Stimulated activated effector memory CD8-positive, alpha-beta T cell treated with anti-CD3 and anti-CD28 coated beads, Interleukin-12 subunit alpha, Interleukin-12 subunit beta, amount 100 ng/mL, for 72 hours (primary cell): Measurements from ENCODE around the gene OR51D1.

ENCODE experiments used
- ATAC-seq: fragments of 150-1000 bp; cut with Tn5 transposase; 2 replicates; pipeline ENCODE4 v1.10.0; 2021
- DNase-seq, 2 donors: peaks; one replicate each; pipeline ENCODE4 v3.0.0; 2021 to 2022; ENCODE audit warnings: low spot score in 2 of 2
- H3K27ac Mint-ChIP-seq: one replicate; pipeline ENCODE4 v1.8.0; 2022; ENCODE audit warnings: mild to moderate bottlenecking, mixed read lengths
- H3K36me3 Mint-ChIP-seq: one replicate; pipeline ENCODE4 v1.8.0; 2022; ENCODE audit warnings: mild to moderate bottlenecking, mixed read lengths
- H3K4me1 Mint-ChIP-seq: one replicate; pipeline ENCODE4 v1.8.0; 2022; ENCODE audit warnings: mixed read lengths
- H3K4me3 Mint-ChIP-seq: one replicate; pipeline ENCODE4 v1.8.0; 2022; ENCODE audit warnings: mild to moderate bottlenecking, mixed read lengths
- H3K9me3 Mint-ChIP-seq: one replicate; pipeline ENCODE4 v1.8.0; 2022; ENCODE audit warnings: mixed read lengths

OR51D1 gene

DNA sequence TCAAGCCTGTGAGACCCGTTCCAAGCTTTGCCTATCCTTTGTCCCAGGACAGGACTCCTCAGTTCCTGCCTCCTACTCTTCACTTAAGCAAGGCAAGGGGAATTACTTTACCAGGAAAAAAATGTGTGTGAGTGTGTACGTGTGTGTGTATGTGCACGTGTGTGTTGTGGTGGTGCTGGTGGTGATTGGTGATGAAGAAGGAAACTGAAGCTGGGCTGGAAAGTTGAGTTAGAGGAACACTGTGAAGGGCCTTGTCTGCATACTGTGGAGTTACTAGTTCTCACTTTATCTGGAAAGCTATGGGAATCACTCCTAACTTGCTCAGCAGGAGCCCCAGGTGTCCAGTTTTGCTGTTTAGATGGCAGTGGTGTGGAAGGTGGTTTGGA is 378 bp downstream of the OR51D1 start:
- Mint-ChIP-seq H3K36me3 (no peaks in the 10 kb centered on the region), H3K9me3 (no peaks in the 10 kb centered on the region), H3K27ac (no peak overlapping the region), H3K4me3 (no peak overlapping the region), H3K4me1 (no peaks in the 10 kb centered on the region)
- no peak for DNase-seq
- no peak for ATAC-seq

DNA sequence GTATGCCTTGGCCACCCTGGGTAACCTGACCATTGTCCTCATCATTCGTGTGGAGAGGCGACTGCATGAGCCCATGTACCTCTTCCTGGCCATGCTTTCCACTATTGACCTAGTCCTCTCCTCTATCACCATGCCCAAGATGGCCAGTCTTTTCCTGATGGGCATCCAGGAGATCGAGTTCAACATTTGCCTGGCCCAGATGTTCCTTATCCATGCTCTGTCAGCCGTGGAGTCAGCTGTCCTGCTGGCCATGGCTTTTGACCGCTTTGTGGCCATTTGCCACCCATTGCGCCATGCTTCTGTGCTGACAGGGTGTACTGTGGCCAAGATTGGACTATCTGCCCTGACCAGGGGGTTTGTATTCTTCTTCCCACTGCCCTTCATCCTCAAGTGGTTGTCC is 2.7 kb downstream of the OR51D1 start:
- H3K4me1 Mint-ChIP-seq: no peaks in the 10 kb centered on the region
- H3K9me3 Mint-ChIP-seq: no peaks in the 10 kb centered on the region
- H3K4me3 Mint-ChIP-seq: no peak overlapping the region
- no peaks in the 10 kb centered on the region for H3K36me3 Mint-ChIP-seq
- ATAC-seq (no peak), DNase-seq (no peak)
- H3K27ac Mint-ChIP-seq: no peak overlapping the region

DNA sequence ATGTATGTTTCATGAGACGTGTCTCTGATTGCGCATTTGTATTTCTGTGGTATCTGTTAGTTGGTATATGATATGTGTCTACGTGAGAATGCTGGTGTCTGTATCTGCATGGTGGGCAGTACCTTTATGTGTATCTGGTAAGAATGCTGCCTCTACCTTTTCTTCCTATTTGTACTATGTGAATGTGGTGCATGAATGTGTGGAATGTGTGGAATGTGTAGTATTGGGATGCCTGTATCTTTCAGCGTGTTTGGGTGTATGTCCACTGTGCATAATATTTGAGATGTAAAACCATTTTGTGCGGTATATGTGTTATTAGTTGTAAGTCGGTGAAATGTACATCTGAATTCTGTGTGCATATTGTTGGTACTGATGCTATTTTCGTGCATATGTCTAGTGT is 4.2 kb downstream of the OR51D1 start:
- Mint-ChIP-seq H3K4me3 (no peak overlapping the region), H3K9me3 (no peaks in the 10 kb centered on the region), H3K27ac (no peak overlapping the region), H3K4me1 (no peaks in the 10 kb centered on the region), H3K36me3 (no peaks in the 10 kb centered on the region)
- DNase-seq (no peak), ATAC-seq (no peak)

DNA sequence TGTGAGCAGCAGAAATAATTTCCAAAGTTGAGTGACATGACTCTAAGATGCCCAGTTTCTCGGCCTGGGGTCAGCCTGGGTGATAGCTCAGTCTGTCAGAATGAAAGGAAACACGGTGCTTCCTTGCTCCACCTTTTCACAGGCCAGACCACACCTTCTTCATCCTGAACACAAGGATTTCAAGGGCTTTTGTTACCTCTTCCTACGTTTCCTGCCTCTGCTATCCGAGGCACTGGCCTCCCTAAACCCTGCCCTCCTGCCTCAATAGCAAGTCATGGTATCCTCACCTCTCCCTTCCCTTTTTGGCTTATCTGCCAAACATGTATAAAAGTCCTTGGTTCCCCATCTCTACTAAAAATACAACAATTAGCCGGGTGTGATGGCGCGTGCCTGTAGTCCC is 4.8 kb downstream of the OR51D1 start:
- H3K4me3 Mint-ChIP-seq: no peak overlapping the region
- H3K27ac Mint-ChIP-seq: no peak overlapping the region
- H3K4me1 Mint-ChIP-seq: no peaks in the 10 kb centered on the region
- no peak for ATAC-seq
- no peak for DNase-seq
- no peaks in the 10 kb centered on the region for H3K36me3 Mint-ChIP-seq
- H3K9me3 Mint-ChIP-seq: no peaks in the 10 kb centered on the region

DNA sequence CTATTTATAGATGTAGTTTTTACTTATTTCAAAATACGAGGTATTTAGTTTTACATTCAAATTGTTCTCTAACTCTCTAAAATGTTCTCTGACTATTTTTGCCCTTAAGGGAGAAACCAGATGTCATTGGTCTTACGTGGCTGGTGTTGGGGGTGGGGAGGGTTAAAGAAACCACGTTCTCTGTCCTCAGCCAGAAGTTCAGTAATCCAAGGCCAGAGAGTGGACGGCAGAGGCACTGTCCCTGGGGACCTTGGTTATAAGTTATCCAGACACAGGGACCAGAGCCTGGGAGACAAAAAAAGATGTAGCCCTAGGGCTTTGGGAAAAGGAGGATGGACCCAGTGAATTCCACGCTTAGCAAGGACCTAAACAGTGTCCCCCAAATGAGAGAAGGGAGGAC is 5.8 kb downstream of the OR51D1 start:
- no peak for ATAC-seq
- Mint-ChIP-seq H3K27ac (no peak overlapping the region), H3K4me3 (no peak overlapping the region), H3K9me3 (no peaks in the 10 kb centered on the region), H3K4me1 (no peaks in the 10 kb centered on the region), H3K36me3 (no peaks in the 10 kb centered on the region)
- no peak for DNase-seq

DNA sequence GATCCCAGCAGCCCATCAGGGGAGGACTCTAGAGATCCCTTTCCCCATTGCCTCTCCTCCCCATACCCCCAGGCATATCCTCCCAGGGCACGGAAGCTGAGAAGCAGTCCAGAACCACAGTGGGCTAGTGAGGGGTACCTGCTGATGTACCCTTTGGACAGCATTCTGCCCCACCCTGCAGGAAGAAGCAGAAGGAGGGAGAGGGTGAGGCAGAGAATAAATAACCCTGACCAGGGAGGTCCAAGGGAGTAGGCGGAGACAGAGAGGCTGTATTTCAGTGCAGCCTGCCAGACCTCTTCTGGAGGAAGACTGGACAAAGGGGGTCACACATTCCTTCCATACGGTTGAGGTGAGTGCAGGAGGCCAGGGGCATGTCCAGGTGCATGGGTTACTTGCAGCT is 6.4 kb downstream of the OR51D1 start, which contains the start of gene OR51E1:
Gene OR51E1 (plus strand): TSS at position 301 of the 400 bp plus-strand sequence. CDS start 8,545 bp downstream, outside the sequence.
- no peaks in the 10 kb centered on the region for H3K36me3 Mint-ChIP-seq
- H3K4me1 Mint-ChIP-seq: no peaks in the 10 kb centered on the region
- no peak for ATAC-seq
- H3K9me3 Mint-ChIP-seq: no peaks in the 10 kb centered on the region
- DNase-seq: no peak
- no peak within 1 kb of the TSS for H3K27ac Mint-ChIP-seq
- H3K4me3 Mint-ChIP-seq: no peak within 1 kb of the TSS

DNA sequence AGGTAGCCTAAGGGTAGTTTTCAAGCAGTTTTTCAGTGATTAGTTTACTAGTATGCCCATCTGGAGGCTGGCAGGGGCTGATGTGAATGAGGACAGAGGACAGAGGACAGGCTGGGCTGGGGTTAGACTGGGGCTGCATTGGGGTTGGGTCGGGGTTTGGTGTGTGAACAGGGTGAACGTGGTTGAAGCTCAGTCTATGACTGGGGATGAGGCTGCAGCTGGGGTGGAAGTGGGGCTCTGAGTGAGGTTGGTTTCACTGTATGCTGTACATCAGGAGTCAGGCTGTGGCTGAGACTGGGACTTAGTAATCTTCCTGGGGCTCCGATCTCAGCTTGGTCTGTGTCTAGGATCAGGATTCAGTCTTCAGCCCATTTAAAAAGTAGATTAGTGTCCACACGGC is 7.0 kb downstream of the OR51D1 start:
- H3K27ac Mint-ChIP-seq: no peak overlapping the region
- ATAC-seq (peak; percentile 31), DNase-seq (no peak)
- no peak overlapping the region for H3K4me3 Mint-ChIP-seq
- H3K4me1 Mint-ChIP-seq: no peaks in the 10 kb centered on the region
- H3K9me3 Mint-ChIP-seq: no peaks in the 10 kb centered on the region
- no peaks in the 10 kb centered on the region for H3K36me3 Mint-ChIP-seq

DNA sequence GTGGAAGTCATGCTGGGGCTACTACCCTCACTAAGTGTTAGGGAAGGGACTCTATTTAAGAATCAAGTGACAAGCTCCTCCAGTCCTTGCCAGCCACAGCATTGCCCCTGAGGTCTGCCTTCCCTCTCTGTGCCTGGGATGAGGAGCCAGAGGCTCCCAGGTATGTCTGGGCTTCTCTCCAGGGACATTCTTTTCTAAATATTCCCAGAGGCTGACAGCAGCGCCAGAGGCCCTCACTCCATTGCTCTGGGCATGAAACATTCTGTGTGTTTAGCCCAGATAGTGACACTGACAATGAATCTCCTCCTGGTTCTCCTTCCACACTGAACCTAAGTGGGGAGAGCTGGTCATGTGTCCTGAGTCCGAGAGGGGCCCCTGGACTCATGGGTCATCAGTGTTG is 8.7 kb downstream of the OR51D1 start:
- DNase-seq: no peak
- no peaks in the 10 kb centered on the region for H3K36me3 Mint-ChIP-seq
- no peaks in the 10 kb centered on the region for H3K9me3 Mint-ChIP-seq
- H3K4me3 Mint-ChIP-seq: no peak overlapping the region
- ATAC-seq: no peak
- no peaks in the 10 kb centered on the region for H3K4me1 Mint-ChIP-seq
- no peak overlapping the region for H3K27ac Mint-ChIP-seq

DNA sequence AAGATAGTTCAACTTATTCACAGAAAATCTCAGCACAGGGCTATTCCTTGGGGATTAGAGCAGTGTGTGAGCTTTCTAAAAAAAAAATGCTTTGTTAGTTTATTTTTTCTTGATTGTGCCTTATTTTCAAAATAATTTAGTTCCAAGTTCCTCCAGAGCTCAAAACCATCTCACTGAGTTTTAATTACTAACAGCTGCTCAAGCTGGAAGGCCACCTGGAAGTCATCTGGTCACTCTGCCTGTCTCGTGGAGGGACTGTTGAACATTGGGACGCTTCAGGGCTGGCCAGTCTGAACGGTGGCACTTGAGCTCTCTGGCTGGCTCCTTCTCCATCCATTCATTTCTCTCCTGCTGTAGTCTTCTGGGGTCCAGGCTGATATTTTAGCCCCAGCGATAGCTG is 10.5 kb downstream of the OR51D1 start:
- ATAC-seq (no peak), DNase-seq (no peak)
- Mint-ChIP-seq H3K27ac (no peak overlapping the region), H3K9me3 (no peaks in the 10 kb centered on the region), H3K36me3 (no peaks in the 10 kb centered on the region), H3K4me3 (no peak overlapping the region), H3K4me1 (no peaks in the 10 kb centered on the region)

DNA sequence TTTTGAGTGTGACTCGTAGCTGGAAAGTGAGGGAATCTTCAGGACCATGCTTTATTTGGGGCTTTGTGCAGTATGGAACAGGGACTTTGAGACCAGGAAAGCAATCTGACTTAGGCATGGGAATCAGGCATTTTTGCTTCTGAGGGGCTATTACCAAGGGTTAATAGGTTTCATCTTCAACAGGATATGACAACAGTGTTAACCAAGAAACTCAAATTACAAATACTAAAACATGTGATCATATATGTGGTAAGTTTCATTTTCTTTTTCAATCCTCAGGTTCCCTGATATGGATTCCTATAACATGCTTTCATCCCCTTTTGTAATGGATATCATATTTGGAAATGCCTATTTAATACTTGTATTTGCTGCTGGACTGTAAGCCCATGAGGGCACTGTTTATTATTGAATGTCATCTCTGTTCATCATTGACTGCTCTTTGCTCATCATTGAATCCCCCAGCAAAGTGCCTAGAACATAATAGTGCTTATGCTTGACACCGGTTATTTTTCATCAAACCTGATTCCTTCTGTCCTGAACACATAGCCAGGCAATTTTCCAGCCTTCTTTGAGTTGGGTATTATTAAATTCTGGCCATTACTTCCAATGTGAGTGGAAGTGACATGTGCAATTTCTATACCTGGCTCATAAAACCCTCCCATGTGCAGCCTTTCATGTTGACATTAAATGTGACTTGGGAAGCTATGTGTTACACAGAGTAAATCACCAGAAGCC is 17.5 kb downstream of the OR51D1 start:
- ATAC-seq (peak; percentile 65), DNase-seq (no peak)
- Mint-ChIP-seq H3K4me1 (no peaks in the 10 kb centered on the region), H3K4me3 (no peak overlapping the region), H3K27ac (no peak overlapping the region), H3K36me3 (no peaks in the 10 kb centered on the region), H3K9me3 (peaks cover 3% of the 10 kb centered on the region)

DNA sequence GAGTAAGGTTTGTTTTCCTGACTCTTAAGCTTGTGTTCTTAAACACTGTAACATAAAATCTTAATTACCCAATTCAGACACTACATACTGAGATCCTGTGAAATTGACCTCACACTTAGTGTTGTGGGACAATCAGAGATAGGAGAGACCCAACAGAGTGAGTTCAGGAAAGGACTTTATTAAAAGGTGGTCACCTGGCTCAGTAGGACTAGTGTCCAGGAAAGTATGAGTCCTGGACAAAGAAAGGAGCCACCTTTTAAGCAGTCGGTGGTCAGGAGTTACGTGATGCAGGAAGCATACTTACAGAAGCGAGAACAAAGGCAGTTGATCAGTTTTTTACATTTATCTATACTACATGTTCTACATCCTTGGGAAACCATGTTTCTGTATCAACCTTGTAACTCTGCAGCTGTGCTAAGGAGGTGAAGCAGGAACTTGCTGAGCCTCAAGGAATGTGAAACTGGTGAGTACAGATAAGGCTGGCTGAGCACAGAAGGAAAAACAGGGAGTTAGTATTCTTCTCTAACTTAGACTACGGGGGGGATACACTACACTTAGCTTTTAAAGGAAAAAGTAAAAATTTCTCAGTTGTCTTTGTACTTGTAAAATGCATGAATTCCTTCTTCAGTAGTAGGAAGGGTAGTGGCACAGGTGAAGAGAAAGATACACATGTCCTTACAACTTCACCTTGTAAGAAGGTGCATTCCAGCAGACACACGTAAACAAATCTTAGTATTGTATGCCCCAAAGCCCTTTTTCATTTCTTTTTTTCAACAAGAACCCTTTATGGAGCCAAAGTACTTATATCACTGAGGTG is 21.6 kb downstream of the OR51D1 start:
- no peaks in the 10 kb centered on the region for H3K36me3 Mint-ChIP-seq
- ATAC-seq (no peak), DNase-seq (no peak)
- no peak overlapping the region for H3K27ac Mint-ChIP-seq
- H3K4me1 Mint-ChIP-seq: no peaks in the 10 kb centered on the region
- H3K9me3 Mint-ChIP-seq: no peaks in the 10 kb centered on the region
- no peak overlapping the region for H3K4me3 Mint-ChIP-seq

DNA sequence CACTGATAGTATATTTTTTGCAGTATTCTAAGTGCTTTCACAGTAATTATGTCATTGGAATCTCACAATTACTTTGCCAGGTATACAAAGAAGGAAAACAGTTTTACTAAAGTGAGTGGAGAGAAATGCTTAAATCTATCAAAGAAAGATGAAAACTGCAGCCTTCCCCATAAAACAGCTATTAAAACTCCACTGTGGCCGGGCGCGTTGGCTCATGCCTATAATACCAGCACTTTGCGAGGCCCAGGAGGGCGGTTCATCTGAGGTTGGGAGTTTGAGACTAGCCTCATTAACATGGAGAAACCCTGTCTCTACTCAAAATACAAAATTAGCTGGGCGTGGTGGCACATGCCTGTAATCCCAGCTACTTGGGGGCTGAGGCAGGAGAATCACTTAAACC is 25.6 kb downstream of the OR51D1 start:
- no peaks in the 10 kb centered on the region for H3K9me3 Mint-ChIP-seq
- DNase-seq: no peak
- H3K4me1 Mint-ChIP-seq: no peaks in the 10 kb centered on the region
- no peak overlapping the region for H3K4me3 Mint-ChIP-seq
- ATAC-seq: no peak
- no peak overlapping the region for H3K27ac Mint-ChIP-seq
- no peaks in the 10 kb centered on the region for H3K36me3 Mint-ChIP-seq

DNA sequence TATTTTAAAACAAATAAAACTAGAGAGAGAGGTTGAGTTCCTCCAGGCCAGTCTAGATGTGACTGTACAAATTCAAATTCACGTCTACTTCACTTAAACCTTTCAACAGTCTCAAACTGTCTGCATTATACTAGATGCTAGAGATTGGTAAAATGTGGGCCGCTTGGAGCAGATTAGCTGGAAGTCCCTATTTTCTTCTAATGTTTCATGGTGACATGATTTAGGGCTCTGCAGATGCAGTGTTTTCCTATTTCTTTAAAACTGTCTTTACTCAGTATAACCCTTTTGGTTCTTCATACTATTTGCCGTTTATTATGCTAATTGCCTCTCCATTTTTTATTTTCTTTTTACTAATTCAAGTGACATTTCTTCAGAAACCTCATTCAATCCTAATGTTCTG is 26.9 kb downstream of the OR51D1 start:
- Mint-ChIP-seq H3K36me3 (no peaks in the 10 kb centered on the region), H3K27ac (no peak overlapping the region), H3K4me1 (no peaks in the 10 kb centered on the region), H3K9me3 (no peaks in the 10 kb centered on the region), H3K4me3 (no peak overlapping the region)
- ATAC-seq (no peak), DNase-seq (no peak)

DNA sequence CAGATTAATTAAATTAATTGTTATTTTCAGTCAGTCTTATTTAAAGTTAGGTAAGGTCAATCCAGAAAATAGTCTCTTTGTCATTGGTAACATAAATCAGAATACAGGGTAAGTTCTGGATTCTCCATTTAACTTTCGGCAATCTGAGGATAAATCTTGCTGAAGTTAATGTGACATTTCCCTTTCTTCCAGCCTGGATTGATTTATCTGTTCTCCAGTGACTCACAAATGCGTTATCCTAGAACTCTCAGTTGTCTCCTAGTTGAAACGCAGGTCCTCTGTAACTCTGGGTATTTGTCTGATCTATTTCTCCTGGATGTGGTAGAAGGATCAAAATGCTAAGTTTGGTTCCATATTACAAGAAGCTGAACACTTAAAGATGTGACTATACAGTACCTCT is 27.5 kb downstream of the OR51D1 start:
- no peak overlapping the region for H3K4me3 Mint-ChIP-seq
- no peaks in the 10 kb centered on the region for H3K4me1 Mint-ChIP-seq
- no peaks in the 10 kb centered on the region for H3K9me3 Mint-ChIP-seq
- DNase-seq (no peak), ATAC-seq (no peak)
- no peak overlapping the region for H3K27ac Mint-ChIP-seq
- H3K36me3 Mint-ChIP-seq: no peaks in the 10 kb centered on the region

DNA sequence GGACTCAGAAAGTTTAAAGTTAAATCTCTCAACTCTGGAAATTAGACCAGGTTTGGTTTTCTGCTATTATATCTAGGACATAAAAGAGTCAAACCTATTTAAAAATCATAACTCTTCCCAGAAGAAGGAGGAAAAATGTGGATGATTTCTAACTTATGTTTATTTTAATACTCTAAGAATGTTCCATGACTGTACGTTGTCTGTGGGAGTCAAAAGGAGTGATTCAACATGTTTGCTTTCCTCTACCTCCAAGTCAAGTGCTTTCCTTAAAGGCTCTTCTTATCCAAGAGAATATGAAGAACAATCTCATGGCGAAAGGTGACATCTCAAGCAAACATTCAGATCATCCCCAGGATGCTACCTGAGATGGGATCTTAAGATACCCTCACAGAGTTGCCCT is 28.1 kb downstream of the OR51D1 start:
- DNase-seq: no peak
- H3K4me1 Mint-ChIP-seq: no peaks in the 10 kb centered on the region
- no peak for ATAC-seq
- no peaks in the 10 kb centered on the region for H3K36me3 Mint-ChIP-seq
- no peaks in the 10 kb centered on the region for H3K9me3 Mint-ChIP-seq
- no peak overlapping the region for H3K4me3 Mint-ChIP-seq
- no peak overlapping the region for H3K27ac Mint-ChIP-seq

DNA sequence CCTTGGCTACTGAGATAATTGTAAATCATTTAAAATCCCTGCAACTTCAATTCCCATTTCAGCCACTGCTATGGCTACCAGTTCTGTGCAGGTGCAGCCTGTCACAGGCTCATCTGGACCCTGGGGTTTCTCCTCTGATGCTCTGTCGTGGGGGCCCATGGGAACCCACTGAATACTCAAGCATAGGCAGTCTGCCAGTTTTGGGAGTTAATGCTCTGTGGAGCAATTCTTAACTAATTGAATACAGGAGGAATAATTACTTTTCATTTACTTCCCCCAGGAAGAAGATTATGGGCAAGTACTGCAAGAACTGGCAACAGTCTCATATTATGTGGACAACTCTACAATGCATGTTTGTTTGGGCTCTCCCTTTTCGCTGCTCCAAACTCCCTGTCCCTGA is 34.5 kb downstream of the OR51D1 start:
- no peaks in the 10 kb centered on the region for H3K9me3 Mint-ChIP-seq
- H3K4me3 Mint-ChIP-seq: no peak overlapping the region

More for the DNA sequence above, 34.5 kb downstream of the OR51D1 start:
- DNase-seq (no peak), ATAC-seq (no peak)
- Mint-ChIP-seq H3K4me1 (no peaks in the 10 kb centered on the region), H3K27ac (no peak overlapping the region), H3K36me3 (no peaks in the 10 kb centered on the region)
